ENCODE data around the gene ANAPC10. TPM values are rescaled to one million over a fixed set of nuclear protein-coding genes. Genes with fewer than 3 reads are reported as not detected.
"Not testable (repeated sequence)": the region's sequence is repeated elsewhere in the genome, so short reads cannot be mapped to it uniquely, and the experiment has no call there.

ANAPC10 gene
- total RNA-seq, 2 experiments from 2014 or later = 20.2 to 23.2 TPM

DNA sequence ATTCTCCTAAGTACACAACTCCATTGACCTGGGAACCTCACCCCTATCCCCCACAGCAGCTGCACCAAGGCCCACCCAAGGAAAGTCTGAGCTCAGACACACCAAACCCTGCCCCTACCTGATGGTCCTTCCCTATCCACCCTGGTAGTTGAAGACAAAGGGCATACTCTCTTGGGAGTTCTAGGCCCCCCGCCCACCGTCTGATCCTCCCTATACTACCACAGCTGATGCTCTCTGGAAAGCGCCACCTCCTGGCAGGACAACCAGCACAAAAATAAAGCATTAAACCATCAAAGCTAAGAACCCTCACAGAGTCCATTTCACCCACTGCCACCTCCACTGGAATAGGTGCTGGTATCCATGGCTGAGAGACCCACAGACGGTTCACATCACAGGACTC, 83.6 kb downstream of the ANAPC10 start:
- H3K4me1 Mint-ChIP-seq = peaks cover 25% of the 10 kb centered on the region
- peaks cover 6% of the 10 kb centered on the region for H3K9me3 Mint-ChIP-seq
- no peaks in the 10 kb centered on the region for H3K27me3 Mint-ChIP-seq
- ATAC-seq (ENCODE audit: low read depth) (no peak), DNase-seq (no peak)
- no peak overlapping the region for H3K27ac Mint-ChIP-seq
- no peak overlapping the region for H3K4me3 Mint-ChIP-seq
- POLR2A ChIA-PET = no interaction called here
- peaks cover 55% of the 10 kb centered on the region for H3K36me3 Mint-ChIP-seq

- POLR2A ChIA-PET = interaction anchor here (0.6 kb wide), 1 partner anchor 834 kb away, joined by 3 read pairs; no protein-coding TSS in a partner anchor
- Mint-ChIP-seq H3K4me3 (peak overlapping the region; percentile 4), H3K36me3 (peaks cover 60% of the 10 kb centered on the region), H3K27me3 (no peaks in the 10 kb centered on the region), H3K4me1 (peaks cover 14% of the 10 kb centered on the region), H3K27ac (peak overlapping the region; percentile 9), H3K9me3 (peaks cover 7% of the 10 kb centered on the region)
- DNase-seq (no peak), ATAC-seq (ENCODE audit: low read depth) (no peak)
These were observed 85.2 kb downstream of the ANAPC10 start for GRCh38 chr4:145012841-145013240.

GRCh38 chr4:145011636-145012035, 86.4 kb downstream of the ANAPC10 start:
- ATAC-seq (ENCODE audit: low read depth) (no peak), DNase-seq (no peak)
- H3K4me1 Mint-ChIP-seq = peaks cover 16% of the 10 kb centered on the region
- H3K27ac Mint-ChIP-seq = no peak overlapping the region
- POLR2A ChIA-PET = no interaction called here
- H3K4me3 Mint-ChIP-seq = no peak overlapping the region
- no peaks in the 10 kb centered on the region for H3K27me3 Mint-ChIP-seq
- H3K36me3 Mint-ChIP-seq = peaks cover 61% of the 10 kb centered on the region
- H3K9me3 Mint-ChIP-seq = peaks cover 10% of the 10 kb centered on the region

GRCh38 chr4:145010315-145010714, 87.7 kb downstream of the ANAPC10 start:
- DNase-seq; H3K9me3 Mint-ChIP-seq; ATAC-seq (ENCODE audit: low read depth); H3K27me3 Mint-ChIP-seq; H3K4me3 Mint-ChIP-seq; POLR2A ChIA-PET; H3K27ac Mint-ChIP-seq: not testable (repeated sequence)
- Mint-ChIP-seq H3K36me3 (peaks cover 58% of the 10 kb centered on the region), H3K4me1 (peaks cover 16% of the 10 kb centered on the region)

DNA sequence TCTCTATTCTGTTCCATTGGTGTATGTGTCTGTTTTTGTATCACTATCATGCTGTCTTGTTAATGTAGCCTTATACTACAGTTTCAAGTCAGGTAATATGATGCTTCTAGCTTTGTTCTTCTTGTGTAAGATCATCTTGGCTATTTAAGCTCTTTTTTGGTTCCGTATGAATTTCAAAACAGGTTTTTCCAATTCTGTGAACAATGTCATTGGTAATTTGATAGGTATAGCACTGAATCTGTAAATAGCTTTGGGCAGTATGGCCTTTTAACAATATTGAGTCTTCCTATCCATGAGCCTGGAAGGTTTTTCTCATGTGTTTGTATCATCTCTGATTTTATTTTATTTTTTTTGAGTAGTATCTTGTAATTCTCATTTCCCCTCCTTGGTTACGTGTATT, 94.3 kb downstream of the ANAPC10 start:
- no peak overlapping the region for H3K4me3 Mint-ChIP-seq
- DNase-seq (no peak), ATAC-seq (ENCODE audit: low read depth) (no peak)
- H3K36me3 Mint-ChIP-seq = peaks cover 56% of the 10 kb centered on the region
- no peaks in the 10 kb centered on the region for H3K27me3 Mint-ChIP-seq
- H3K27ac Mint-ChIP-seq = no peak overlapping the region
- POLR2A ChIA-PET = no interaction called here
- H3K9me3 Mint-ChIP-seq = peaks cover 13% of the 10 kb centered on the region
- H3K4me1 Mint-ChIP-seq = peaks cover 3% of the 10 kb centered on the region

DNA sequence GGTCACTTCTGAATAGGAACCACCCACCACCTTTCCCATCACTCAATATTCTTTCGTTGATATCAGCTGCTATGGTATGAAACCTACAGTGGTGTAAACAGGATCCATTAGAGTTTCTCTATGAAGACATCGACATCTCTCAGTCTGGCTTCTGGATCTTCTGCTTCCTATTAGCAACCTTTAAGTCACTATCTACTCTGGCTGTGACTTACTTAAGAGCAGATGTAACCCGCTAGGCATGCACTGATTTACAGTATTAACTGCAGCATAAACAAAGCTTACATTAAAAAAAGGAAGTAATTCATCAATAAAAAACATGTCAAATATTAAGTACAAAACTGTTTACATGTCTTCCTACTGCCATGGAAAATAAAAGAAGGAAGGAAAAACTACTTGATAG, 96.4 kb downstream of the ANAPC10 start:
- peaks cover 22% of the 10 kb centered on the region for H3K9me3 Mint-ChIP-seq
- POLR2A ChIA-PET = no interaction called here
- H3K36me3 Mint-ChIP-seq = peaks cover 58% of the 10 kb centered on the region
- no peak for DNase-seq
- H3K27ac Mint-ChIP-seq = no peak overlapping the region
- H3K27me3 Mint-ChIP-seq = no peaks in the 10 kb centered on the region
- H3K4me3 Mint-ChIP-seq = no peak overlapping the region
- ATAC-seq (ENCODE audit: low read depth) = no peak
- H3K4me1 Mint-ChIP-seq = peaks cover 4% of the 10 kb centered on the region

- ATAC-seq (ENCODE audit: low read depth); DNase-seq; POLR2A ChIA-PET; H3K4me3 Mint-ChIP-seq; H3K27ac Mint-ChIP-seq; H3K4me1 Mint-ChIP-seq; H3K27me3 Mint-ChIP-seq: not testable (repeated sequence)
- Mint-ChIP-seq H3K9me3 (peaks cover 24% of the 10 kb centered on the region), H3K36me3 (peaks cover 61% of the 10 kb centered on the region)
These were observed 97.3 kb downstream of the ANAPC10 start for GRCh38 chr4:145000656-145001055.

- POLR2A ChIA-PET = no interaction called here
- Mint-ChIP-seq H3K27ac (no peak overlapping the region), H3K27me3 (no peaks in the 10 kb centered on the region), H3K36me3 (peaks cover 19% of the 10 kb centered on the region), H3K9me3 (peaks cover 6% of the 10 kb centered on the region), H3K4me1 (peaks cover 5% of the 10 kb centered on the region), H3K4me3 (no peak overlapping the region)
- ATAC-seq (ENCODE audit: low read depth) (no peak), DNase-seq (no peak)
These were observed 108.7 kb downstream of the ANAPC10 start for GRCh38 chr4:144989306-144989705.

GRCh38 chr4:144985531-144985930, 112.5 kb downstream of the ANAPC10 start:
- DNase-seq = no peak
- H3K27ac Mint-ChIP-seq = no peak overlapping the region
- POLR2A ChIA-PET = no interaction called here
- peaks cover 2% of the 10 kb centered on the region for H3K4me1 Mint-ChIP-seq
- H3K4me3 Mint-ChIP-seq = no peak overlapping the region
- peaks cover 7% of the 10 kb centered on the region for H3K9me3 Mint-ChIP-seq
- ATAC-seq (ENCODE audit: low read depth) = no peak
- H3K36me3 Mint-ChIP-seq = peaks cover 4% of the 10 kb centered on the region
- H3K27me3 Mint-ChIP-seq = no peaks in the 10 kb centered on the region

DNA sequence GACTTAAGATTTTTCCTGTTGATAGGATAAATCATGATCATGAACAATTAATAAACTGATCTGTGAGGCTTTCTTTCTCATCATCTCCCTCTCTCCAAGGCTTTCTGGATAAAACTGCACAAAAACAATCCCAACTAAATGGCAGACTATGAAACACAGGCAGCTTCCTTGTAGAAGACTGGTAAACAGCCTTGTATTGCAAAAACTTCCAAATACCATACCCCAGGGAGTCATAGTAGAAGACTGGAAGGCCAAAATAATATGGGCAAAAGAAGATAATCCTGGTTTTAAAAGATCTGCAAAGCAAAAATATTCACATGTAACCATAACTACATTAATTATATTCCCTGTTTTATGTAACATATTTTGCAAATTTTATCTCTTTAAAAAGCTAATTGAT, 113.0 kb downstream of the ANAPC10 start:
- POLR2A ChIA-PET = no interaction called here
- peaks cover 2% of the 10 kb centered on the region for H3K4me1 Mint-ChIP-seq

GRCh38 chr4:144984241-144984640, 113.8 kb downstream of the ANAPC10 start:
- no peak for DNase-seq
- POLR2A ChIA-PET = no interaction called here
- ATAC-seq (ENCODE audit: low read depth) = no peak
- Mint-ChIP-seq H3K9me3 (peaks cover 11% of the 10 kb centered on the region), H3K4me3 (no peak overlapping the region), H3K4me1 (peaks cover 2% of the 10 kb centered on the region), H3K36me3 (peaks cover 4% of the 10 kb centered on the region), H3K27me3 (no peaks in the 10 kb centered on the region), H3K27ac (no peak overlapping the region)

More for the DNA sequence above, 113.0 kb downstream of the ANAPC10 start:
- no peak for ATAC-seq (ENCODE audit: low read depth)
- no peak overlapping the region for H3K27ac Mint-ChIP-seq
- peaks cover 11% of the 10 kb centered on the region for H3K9me3 Mint-ChIP-seq
- no peak for DNase-seq
- no peak overlapping the region for H3K4me3 Mint-ChIP-seq
- H3K27me3 Mint-ChIP-seq = no peaks in the 10 kb centered on the region
- peaks cover 4% of the 10 kb centered on the region for H3K36me3 Mint-ChIP-seq

DNA sequence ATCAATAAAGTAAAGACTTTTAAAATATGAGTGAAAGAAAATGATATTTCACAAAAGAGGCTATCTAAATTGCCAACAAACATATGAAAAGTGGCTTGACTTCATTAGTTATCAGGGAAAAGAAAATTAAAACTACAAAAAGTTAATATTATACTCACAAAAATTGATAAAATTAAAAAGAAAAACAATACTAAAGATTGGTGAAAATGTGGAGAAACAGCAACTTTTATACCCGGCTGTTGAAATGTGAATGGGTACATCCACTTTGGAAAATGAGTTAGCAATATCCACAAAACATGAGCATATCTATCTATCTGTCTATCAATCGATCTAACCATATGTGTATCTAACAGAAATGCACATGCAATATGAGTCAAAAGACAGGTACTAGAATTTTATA, 122.3 kb downstream of the ANAPC10 start:
- DNase-seq (no peak), ATAC-seq (ENCODE audit: low read depth) (no peak)
- H3K9me3 Mint-ChIP-seq = peaks cover 8% of the 10 kb centered on the region
- H3K27ac Mint-ChIP-seq = no peak overlapping the region
- H3K36me3 Mint-ChIP-seq = no peaks in the 10 kb centered on the region
- no peaks in the 10 kb centered on the region for H3K4me1 Mint-ChIP-seq
- POLR2A ChIA-PET = no interaction called here
- no peak overlapping the region for H3K4me3 Mint-ChIP-seq
- peaks cover 5% of the 10 kb centered on the region for H3K27me3 Mint-ChIP-seq

GRCh38 chr4:144970597-144970996, 127.4 kb downstream of the ANAPC10 start:
- POLR2A ChIA-PET = no interaction called here
- Mint-ChIP-seq H3K27me3 (no peaks in the 10 kb centered on the region), H3K36me3 (no peaks in the 10 kb centered on the region), H3K27ac (no peak overlapping the region), H3K4me1 (peaks cover 5% of the 10 kb centered on the region), H3K4me3 (no peak overlapping the region), H3K9me3 (peaks cover 2% of the 10 kb centered on the region)
- no peak for ATAC-seq (ENCODE audit: low read depth)
- no peak for DNase-seq

DNA sequence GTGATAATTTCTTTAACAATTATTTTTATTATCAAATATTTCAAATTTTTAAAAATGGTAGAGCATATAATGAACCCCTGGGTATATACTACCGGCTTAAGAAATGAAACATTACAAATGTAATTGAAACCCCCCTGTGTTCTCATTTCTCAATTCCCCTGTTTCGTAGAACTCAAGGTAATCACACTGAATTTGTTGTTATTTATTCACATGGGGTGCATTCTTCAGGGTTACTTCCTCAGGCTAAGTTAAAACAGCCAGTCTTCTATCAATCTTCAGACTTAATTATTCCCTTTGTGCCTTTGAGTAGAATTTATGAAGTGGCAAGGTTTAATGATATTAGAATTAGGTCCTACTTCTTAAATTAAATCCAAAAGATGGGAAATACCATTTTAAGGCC, 128.2 kb downstream of the ANAPC10 start:
- peaks cover 5% of the 10 kb centered on the region for H3K4me1 Mint-ChIP-seq
- no peak for ATAC-seq (ENCODE audit: low read depth)
- no peaks in the 10 kb centered on the region for H3K9me3 Mint-ChIP-seq
- DNase-seq = no peak
- H3K36me3 Mint-ChIP-seq = no peaks in the 10 kb centered on the region
- no peak overlapping the region for H3K4me3 Mint-ChIP-seq
- H3K27me3 Mint-ChIP-seq = no peaks in the 10 kb centered on the region
- H3K27ac Mint-ChIP-seq = no peak overlapping the region
- POLR2A ChIA-PET = no interaction called here

GRCh38 chr4:144968606-144969005, 129.4 kb downstream of the ANAPC10 start:
- DNase-seq (no peak), ATAC-seq (ENCODE audit: low read depth) (no peak)
- Mint-ChIP-seq H3K27ac (no peak overlapping the region), H3K27me3 (no peaks in the 10 kb centered on the region), H3K4me3 (no peak overlapping the region), H3K36me3 (no peaks in the 10 kb centered on the region), H3K9me3 (peaks cover 3% of the 10 kb centered on the region), H3K4me1 (peaks cover 5% of the 10 kb centered on the region)
- POLR2A ChIA-PET = no interaction called here
